Measurements from ENCODE around the gene SYK. TPM values are rescaled to one million over a fixed set of nuclear protein-coding genes. Genes with fewer than 3 reads are reported as not detected.

Gene SYK
- total RNA-seq, 4 donors from 2014 or later, result 6.7 to 22.2 (median 9.0) TPM

DNA sequence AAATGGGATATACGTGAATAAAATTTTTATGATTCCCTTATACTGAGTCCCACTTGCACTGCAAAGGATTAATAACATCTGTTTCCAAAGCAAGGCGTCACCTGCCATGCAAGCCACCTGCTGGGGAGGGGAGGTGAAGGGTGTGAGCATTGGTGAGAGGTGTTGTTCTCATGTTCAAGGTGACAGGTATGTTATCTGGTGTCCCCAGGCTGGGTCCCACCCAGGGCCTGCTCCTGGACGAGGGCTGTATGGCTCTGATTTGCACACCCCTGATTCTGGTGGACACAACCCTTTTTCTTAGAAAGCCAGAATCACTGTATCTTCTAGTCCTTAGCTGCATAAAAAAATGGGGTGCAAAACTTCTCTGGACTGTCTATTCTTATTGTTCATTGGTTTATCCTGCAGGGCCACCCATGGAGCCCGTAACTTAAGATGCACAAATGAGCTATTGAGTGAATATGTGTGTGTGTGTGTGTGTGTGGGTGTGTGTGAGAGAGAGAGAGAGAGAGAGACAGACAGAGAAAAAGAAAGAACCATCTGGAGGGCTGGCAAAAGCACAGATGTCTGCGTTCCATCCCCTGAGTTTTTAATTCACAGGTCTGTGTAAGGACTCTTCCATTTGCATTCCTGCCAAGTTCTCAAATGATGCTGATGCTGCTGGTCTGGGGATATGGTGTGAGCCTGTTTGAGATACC, 53.7 kb downstream of the SYK start:
- no peak for DNase-seq
- H3K9me3 ChIP-seq, result no peaks in the 10 kb centered on the region

DNA sequence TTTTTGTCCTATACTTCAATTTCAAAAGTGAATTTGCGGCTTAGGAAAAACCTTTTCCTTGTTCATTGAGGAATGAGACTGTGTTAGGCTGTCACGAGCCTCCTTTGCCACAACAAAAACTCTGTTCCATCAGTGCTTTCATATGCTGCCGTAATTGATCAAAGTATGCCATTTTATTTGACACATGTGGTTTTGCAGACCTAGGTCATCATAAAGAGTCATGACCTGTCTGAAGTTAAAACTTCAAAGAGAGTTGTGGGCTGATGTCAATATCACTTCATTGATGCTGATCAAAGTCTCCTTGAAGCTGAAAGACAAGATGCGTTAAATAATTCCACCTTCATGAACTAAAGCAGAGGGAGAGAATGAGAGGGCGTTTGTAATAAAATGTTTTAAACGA, 55.5 kb downstream of the SYK start:
- no peak for DNase-seq
- intact Hi-C loops (cut with DNase I; ENCODE audit: low total_unique reads), result no loop called here
- TF ChIP-seq POLR2A (IDR thresholded peaks at IDR 0.05), result no peak
- TF ChIP-seq, protein P1, sequence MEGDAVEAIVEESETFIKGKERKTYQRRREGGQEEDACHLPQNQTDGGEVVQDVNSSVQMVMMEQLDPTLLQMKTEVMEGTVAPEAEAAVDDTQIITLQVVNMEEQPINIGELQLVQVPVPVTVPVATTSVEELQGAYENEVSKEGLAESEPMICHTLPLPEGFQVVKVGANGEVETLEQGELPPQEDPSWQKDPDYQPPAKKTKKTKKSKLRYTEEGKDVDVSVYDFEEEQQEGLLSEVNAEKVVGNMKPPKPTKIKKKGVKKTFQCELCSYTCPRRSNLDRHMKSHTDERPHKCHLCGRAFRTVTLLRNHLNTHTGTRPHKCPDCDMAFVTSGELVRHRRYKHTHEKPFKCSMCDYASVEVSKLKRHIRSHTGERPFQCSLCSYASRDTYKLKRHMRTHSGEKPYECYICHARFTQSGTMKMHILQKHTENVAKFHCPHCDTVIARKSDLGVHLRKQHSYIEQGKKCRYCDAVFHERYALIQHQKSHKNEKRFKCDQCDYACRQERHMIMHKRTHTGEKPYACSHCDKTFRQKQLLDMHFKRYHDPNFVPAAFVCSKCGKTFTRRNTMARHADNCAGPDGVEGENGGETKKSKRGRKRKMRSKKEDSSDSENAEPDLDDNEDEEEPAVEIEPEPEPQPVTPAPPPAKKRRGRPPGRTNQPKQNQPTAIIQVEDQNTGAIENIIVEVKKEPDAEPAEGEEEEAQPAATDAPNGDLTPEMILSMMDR (IDR thresholded peaks at IDR 0.05), result no peak
- H3K4me1 ChIP-seq, result no peaks in the 10 kb centered on the region
- H3K4me3 ChIP-seq, result no peak overlapping the region
- no peaks in the 10 kb centered on the region for H3K9me3 ChIP-seq
- H3K27me3 ChIP-seq, result no peaks in the 10 kb centered on the region
- no peak overlapping the region for H3K27ac ChIP-seq
- H3K36me3 ChIP-seq, result no peaks in the 10 kb centered on the region

More for the DNA sequence above, 53.7 kb downstream of the SYK start:
- no peak for TF ChIP-seq POLR2A (IDR thresholded peaks at IDR 0.05)
- TF ChIP-seq, protein P1 (IDR thresholded peaks at IDR 0.05), result no peak
- H3K27ac ChIP-seq, result no peak overlapping the region
- no peaks in the 10 kb centered on the region for H3K36me3 ChIP-seq
- no peaks in the 10 kb centered on the region for H3K4me1 ChIP-seq
- no peaks in the 10 kb centered on the region for H3K27me3 ChIP-seq
- no peak overlapping the region for H3K4me3 ChIP-seq
- intact Hi-C loops (cut with DNase I; ENCODE audit: low total_unique reads), result no loop called here

DNA sequence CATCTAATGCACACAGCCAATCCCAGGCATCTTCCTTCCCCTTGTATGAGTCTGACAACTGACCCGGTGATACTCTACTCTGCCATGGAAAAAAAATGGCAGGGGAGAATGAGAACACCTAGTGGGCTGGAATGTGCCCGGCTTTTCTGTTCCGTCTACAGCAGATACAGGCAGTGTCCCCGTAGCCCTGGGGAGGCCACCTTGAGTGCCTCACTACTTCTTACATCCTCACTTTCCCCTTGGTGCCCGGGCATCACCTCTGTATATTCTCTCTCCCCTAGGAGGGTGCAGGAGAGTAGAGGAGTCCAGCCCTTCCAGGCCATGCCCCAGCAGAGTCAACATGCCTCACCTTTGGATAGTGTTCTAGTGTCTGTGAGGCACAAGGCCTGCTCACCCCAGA, 56.2 kb downstream of the SYK start:
- Histone ChIP-seq H3K9me3 (no peaks in the 10 kb centered on the region), H3K4me3 (no peak overlapping the region), H3K36me3 (no peaks in the 10 kb centered on the region), H3K4me1 (no peaks in the 10 kb centered on the region), H3K27ac (no peak overlapping the region), H3K27me3 (no peaks in the 10 kb centered on the region)
- intact Hi-C loops (cut with DNase I; ENCODE audit: low total_unique reads), result no loop called here
- TF ChIP-seq, protein P1 (IDR thresholded peaks at IDR 0.05), result no peak
- no peak for TF ChIP-seq POLR2A (IDR thresholded peaks at IDR 0.05)
- DNase-seq, result no peak

DNA sequence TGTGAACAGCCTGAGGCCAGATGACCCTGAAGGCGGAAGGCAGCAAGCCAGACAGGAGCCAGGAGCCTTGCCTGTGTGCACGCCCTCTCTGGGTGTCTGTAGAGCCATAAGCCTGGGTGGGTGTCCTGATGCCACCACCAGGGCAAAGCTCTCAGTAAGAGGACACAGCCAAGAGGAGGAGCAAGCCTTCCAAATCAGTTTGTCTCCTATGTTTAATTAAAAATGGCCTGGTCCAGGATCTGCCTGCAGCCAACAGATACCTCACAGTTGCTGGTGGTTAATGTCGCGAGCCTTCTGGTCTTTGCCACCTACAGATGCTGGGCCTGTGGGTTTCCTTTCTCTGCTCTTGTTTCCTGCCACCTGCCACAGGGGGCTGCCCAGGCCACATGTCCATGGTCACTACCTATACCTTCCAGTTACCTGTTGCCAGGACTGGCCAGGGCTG, 56.9 kb downstream of the SYK start:
- Histone ChIP-seq H3K27ac (no peak overlapping the region), H3K27me3 (no peaks in the 10 kb centered on the region), H3K4me3 (no peak overlapping the region), H3K36me3 (no peaks in the 10 kb centered on the region), H3K4me1 (no peaks in the 10 kb centered on the region), H3K9me3 (no peaks in the 10 kb centered on the region)
- no peak for DNase-seq
- intact Hi-C loops (cut with DNase I; ENCODE audit: low total_unique reads), result no loop called here
- TF ChIP-seq POLR2A (IDR thresholded peaks at IDR 0.05), result no peak
- TF ChIP-seq, protein P1 (IDR thresholded peaks at IDR 0.05), result no peak

DNA sequence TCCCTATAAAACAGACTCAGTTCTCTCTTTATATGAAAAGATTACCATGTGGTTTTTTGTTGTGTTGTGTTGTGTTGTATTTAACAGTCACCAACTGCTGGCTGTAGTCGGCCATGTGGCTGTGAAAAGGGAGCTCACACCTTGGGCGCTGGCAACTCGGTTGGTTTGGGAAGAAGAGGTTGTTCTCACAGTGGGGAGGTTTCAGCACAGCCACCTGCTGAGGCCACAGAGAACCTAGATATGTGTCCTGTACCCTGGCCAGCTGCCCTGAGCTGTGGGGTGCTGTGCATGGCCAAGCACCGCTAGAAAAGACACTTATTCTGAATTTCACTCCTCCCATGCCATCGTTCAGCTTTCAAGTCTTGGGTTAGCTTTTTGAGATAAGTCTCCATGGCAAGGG, 58.8 kb downstream of the SYK start:
- TF ChIP-seq, protein P1 (IDR thresholded peaks at IDR 0.05), result no peak
- no peak for TF ChIP-seq POLR2A (IDR thresholded peaks at IDR 0.05)
- intact Hi-C loops (cut with DNase I; ENCODE audit: low total_unique reads), result loop anchor here (10.0 kb wide), 1 partner anchor 1286 kb away; no protein-coding TSS in a partner anchor
- Histone ChIP-seq H3K36me3 (no peaks in the 10 kb centered on the region), H3K4me1 (no peaks in the 10 kb centered on the region), H3K27ac (no peak overlapping the region), H3K9me3 (no peaks in the 10 kb centered on the region), H3K4me3 (no peak overlapping the region), H3K27me3 (no peaks in the 10 kb centered on the region)
- DNase-seq, result no peak
